Heart left ventricle (tissue), 16 donors: Measurements from ENCODE around the gene C5orf47. TPM values are rescaled to one million over a fixed set of nuclear protein-coding genes. Genes with fewer than 3 reads are reported as not detected.

ENCODE experiments used
- ATAC-seq, 4 donors: fragments of 200-7000 bp; cut with Tn5 transposase; one replicate each; pipeline ENCODE4 v1.9.1; 2020 to 2022; ENCODE audit warnings: moderate library complexity in 4 of 4, mild to moderate bottlenecking in 3 of 4, moderate number of reproducible peaks in 1 of 4
- DNase-seq, 5 donors: peaks; one replicate each; pipeline ENCODE4 v3.0.0-alpha.2; 2020
- H3K27ac ChIP-seq, 12 donors: fragments of 200-600 bp; sonication (generic) in 4 of 12; one replicate each; pipeline versions ENCODE4 v1.5.0 to v1.8.0; 2016 to 2022; ENCODE audit warnings: mild to moderate bottlenecking in 2 of 12
- H3K27me3 ChIP-seq, 9 donors: fragments of 200-600 bp; sonication (generic) in 2 of 9; one replicate each; pipeline versions ENCODE4 v1.5.1 to v1.8.0; 2016 to 2022; ENCODE audit warnings: mild to moderate bottlenecking in 3 of 9
- H3K36me3 ChIP-seq, 9 donors: fragments of 200-600 bp; sonication (generic) in 2 of 9; one replicate each; pipeline versions ENCODE4 v1.5.0 to v1.8.0; 2018 to 2022; ENCODE audit warnings: mild to moderate bottlenecking in 2 of 9
- H3K4me1 ChIP-seq, 12 donors: fragments of 200-600 bp; sonication (generic) in 4 of 12; one replicate each; pipeline versions ENCODE4 v1.5.0 to v1.8.0; 2016 to 2022; ENCODE audit warnings: mild to moderate bottlenecking in 3 of 12
- H3K4me3 ChIP-seq, 12 donors: fragments of 200-600 bp; sonication (generic) in 4 of 12; one replicate each; pipeline versions ENCODE4 v1.5.0 to v1.8.0; 2017 to 2022; ENCODE audit warnings: mild to moderate bottlenecking in 9 of 12, moderate library complexity in 4 of 12
- H3K9me3 ChIP-seq, 12 donors: fragments of 200-600 bp; sonication (generic) in 4 of 12; one replicate each; pipeline versions ENCODE4 v1.5.0 to v1.8.0; 2016 to 2022; ENCODE audit warnings: mild to moderate bottlenecking in 1 of 12
- POLR2A ChIP-seq, 2 donors: fragments of 450-650 bp; IDR thresholded peaks; one replicate each; pipeline ENCODE4 v1.6.1; 2017; ENCODE audit warnings: antibody characterized with exemption in 2 of 2, mild to moderate bottlenecking in 2 of 2, moderate library complexity in 2 of 2
- WGBS, 4 donors: extraction: QIAGEN DNeasy Blood & Tissue Kit in 2 of 4; methylation state at CpG; one replicate each; pipeline versions ENCODE4 v1.1.5 to v1.1.7; 2013 to 2018; 5-methylcytosine and 5-hydroxymethylcytosine counted together
- intact Hi-C, 10 donors: fragments of 100-400 bp; cut with DNase I; formaldehyde crosslinking; loops; one replicate each; pipeline versions ENCODE4 v1.11.1 to v1.14.2; 2022
- long read RNA-seq, 3 donors: library from polyadenylated mRNA; unstranded; transcript quantifications; one replicate each; pipeline ENCODE4 v2.0.0, GENCODE V29; 2020 to 2021
- polyA plus RNA-seq, 2 donors: library from polyadenylated mRNA; stranded (reverse); fragments of 200-250 nt; gene quantifications; one replicate each; pipeline ENCODE4 v1.2.3, GENCODE V29; 2013
- total RNA-seq, 9 donors: library from RNA; depleted of rRNA in 2 of 9; stranded (reverse); fragments of >200 nt in 2 of 9; fragmentation: NEBNext Ultra II Directional in 3 of 9; extraction: Animal tissue kit (Norgen Biotek cat#: 25700) in 3 of 9; gene quantifications; one replicate each; pipeline versions ENCODE4 v1.1.0 to v1.2.4, GENCODE V29; 2016 to 2023
- TF ChIP-seq, protein P1 (sequence below), 12 donors: fragments of 200-600 bp; sonication (generic) in 4 of 12; IDR thresholded peaks; one replicate each; pipeline versions ENCODE4 v1.5.0 to v1.8.0; 2018 to 2022; ENCODE audit warnings: antibody characterized with exemption in 12 of 12, mild to moderate bottlenecking in 5 of 12
- donor health status: ischemic (EF 13 %, LVEDD 7.1; RV severe dilation, severe dysfunction).
- donor health status: healthy with polysubstance abuse.
- donor health status: DM: no; HTN: yes; CAD: no.
- donor health status: DM: no; HTN: no; CAD: no.
- donor health status: ischemic (EF 25% LVEDD 6.9; RV normal size, moderate dysfunction).
- donor health status: ischemic (EF 25% LVEDD 5.7; RV mildly dilated, moderate dysfunction).
- donor health status: healthy.
- donor health status: DM: yes; HTN: yes; CAD: no.
- donor health status: ischemic (EF 35%, LVEDD 5.7; RV mildly dilated, moderate dysfunction).
- donor health status: nonischemic (EF 11% LVEDD 7.7; RV severe dilation, severe dysfunction).
- donor health status: DM: yes; HTN: yes; CAD: no.
- donor health status: PGD.
- donor health status: ischemic (EF 29% LVEDD 5.4; RV normal size, mild dysfunction).
- donor health status: nonischemic (EF 23%, LVEDD 6.1; RV moderate dilation, normal function).

Gene C5orf47, protein sequence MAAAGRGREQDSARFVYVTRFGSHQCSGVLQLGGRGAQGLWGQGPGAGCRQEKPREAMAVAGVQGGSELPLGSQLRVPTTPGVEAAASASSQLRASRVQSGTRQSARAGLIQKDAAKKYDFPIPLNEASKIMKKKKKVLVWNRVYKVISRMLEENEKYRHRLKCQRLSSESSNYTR
- total RNA-seq (under 1 TPM in 2 of 9 donors, not detected in 7; 0.12 to 0.58 TPM), polyA plus RNA-seq (under 1 TPM; 0.15 TPM)
- long read RNA-seq, donor 1: 0 reads
- long read RNA-seq, donor 2: 0 reads
- long read RNA-seq, donor 3: 0 reads

DNA sequence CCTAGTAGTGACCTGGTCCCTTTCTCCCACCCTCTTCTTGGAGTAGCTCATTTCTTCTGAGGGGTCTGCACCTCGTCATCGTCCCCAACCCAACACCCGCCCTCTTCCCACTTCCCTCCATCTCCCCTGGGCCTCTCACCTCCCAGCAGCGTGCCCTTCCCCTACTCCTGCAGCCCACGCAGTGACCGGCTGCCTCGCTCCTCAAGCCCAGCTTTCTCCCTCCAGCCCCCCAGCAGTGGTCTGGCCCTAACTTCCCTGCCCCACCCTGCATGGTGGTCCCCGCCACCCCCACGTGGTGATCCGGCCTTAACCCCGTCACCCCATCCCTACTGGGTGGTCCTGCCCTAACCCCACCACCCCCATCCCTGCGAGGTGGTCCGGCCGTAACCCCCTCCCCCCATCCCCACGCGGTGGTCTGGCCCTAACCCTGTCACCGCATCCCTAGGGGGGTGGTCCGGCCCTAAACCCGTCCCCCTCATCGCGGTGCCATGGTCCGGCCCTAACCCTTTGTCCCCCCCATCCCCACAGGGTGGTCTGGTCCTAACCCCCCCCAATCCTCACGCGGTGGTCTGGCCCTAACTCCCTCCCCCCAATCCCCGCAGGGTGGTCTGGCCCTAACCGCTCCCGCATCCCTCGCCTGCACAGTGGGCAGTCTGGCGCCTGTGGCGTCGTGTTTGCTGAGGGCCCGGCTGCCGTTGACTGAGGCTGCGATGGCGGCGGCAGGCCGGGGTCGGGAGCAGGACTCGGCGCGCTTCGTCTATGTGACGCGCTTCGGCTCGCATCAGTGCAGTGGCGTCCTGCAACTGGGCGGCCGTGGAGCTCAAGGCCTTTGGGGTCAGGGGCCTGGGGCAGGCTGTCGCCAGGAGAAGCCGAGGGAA, at the start of gene C5orf47:
Gene C5orf47, plus strand, starts transcription at position 617 of the 878 bp plus-strand sequence. Its CDS starts 94 bp downstream, at position 711.
- H3K4me1 ChIP-seq: no peaks in the 10 kb centered on the region
- H3K4me3 ChIP-seq: no peak within 1 kb of the TSS
- no peak for DNase-seq
- WGBS, 4 donors: 89 to 95% (median 94%) methylated on average over 29 to 51 of the region's 51 CpGs
- peaks cover 0 to 7% (median 0%) of the 10 kb centered on the region in 9 donors for H3K27me3 ChIP-seq
- ATAC-seq: peak in 1 of 4 donors; percentile 41
- no peaks in the 10 kb centered on the region for H3K36me3 ChIP-seq
- TF ChIP-seq, protein P1, sequence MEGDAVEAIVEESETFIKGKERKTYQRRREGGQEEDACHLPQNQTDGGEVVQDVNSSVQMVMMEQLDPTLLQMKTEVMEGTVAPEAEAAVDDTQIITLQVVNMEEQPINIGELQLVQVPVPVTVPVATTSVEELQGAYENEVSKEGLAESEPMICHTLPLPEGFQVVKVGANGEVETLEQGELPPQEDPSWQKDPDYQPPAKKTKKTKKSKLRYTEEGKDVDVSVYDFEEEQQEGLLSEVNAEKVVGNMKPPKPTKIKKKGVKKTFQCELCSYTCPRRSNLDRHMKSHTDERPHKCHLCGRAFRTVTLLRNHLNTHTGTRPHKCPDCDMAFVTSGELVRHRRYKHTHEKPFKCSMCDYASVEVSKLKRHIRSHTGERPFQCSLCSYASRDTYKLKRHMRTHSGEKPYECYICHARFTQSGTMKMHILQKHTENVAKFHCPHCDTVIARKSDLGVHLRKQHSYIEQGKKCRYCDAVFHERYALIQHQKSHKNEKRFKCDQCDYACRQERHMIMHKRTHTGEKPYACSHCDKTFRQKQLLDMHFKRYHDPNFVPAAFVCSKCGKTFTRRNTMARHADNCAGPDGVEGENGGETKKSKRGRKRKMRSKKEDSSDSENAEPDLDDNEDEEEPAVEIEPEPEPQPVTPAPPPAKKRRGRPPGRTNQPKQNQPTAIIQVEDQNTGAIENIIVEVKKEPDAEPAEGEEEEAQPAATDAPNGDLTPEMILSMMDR (IDR thresholded peaks at IDR 0.05): no peak
- TF ChIP-seq POLR2A (IDR thresholded peaks at IDR 0.05): no peak
- intact Hi-C loops: loop anchor here in 4 of 10 donors (10.0 kb wide), 3 partner anchors 326 to 694 kb away; no protein-coding TSS in a partner anchor
- no peak within 1 kb of the TSS for H3K27ac ChIP-seq
- H3K9me3 ChIP-seq: peaks cover 0 to 5% (median 0%) of the 10 kb centered on the region in 12 donors

DNA sequence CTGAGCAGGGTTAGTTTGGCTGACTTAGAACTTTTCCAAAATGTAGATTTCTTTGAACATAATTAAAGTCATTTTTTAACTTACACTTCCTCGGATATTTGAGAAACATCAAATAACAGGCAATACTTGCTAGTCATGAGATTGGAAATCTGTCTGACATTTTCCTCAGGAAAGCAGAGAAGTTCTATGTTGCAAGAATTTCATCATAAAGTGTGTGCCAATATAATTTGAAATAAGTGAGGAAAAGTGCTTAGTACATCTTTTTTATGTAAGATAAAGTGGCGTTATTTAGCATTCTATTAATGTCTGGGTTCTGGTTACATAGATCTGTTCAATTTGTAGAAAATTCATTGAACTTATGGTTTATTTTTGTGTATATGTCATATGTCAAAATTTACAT, 48.7 kb upstream of the C5orf47 start:
- ATAC-seq: no peak
- no peaks in the 10 kb centered on the region for H3K27me3 ChIP-seq

DNA sequence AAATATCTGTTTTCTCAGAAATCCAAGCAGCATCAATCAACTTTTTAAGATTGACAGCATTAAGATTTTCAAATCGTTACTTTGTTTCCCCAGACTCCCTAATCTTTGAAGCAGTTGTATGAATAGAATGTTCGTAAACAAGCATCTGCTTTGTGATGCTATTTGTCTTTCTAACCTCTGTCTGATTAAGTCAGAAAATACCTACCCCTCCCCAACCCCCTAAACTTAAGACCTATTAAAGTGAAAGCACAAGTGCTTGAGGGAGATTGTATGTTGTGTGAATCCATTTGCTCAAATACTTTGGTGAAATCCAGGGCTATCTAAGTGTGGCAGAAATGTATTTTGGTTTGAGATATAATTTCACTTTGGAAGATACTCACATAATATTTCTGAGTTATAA, 47.9 kb upstream of the C5orf47 start:
- Histone ChIP-seq H3K4me3 (no peak overlapping the region), H3K27me3 (no peaks in the 10 kb centered on the region), H3K4me1 (peaks cover 0 to 62% (median 36%) of the 10 kb centered on the region in 12 donors), H3K9me3 (no peaks in the 10 kb centered on the region), H3K36me3 (peaks cover 0 to 22% (median 13%) of the 10 kb centered on the region in 9 donors), H3K27ac (peak overlapping the region in 5 of 12 donors; percentile 6 to 65 (median 25))
- intact Hi-C loops: loop anchor here in 1 of 10 donors (10.0 kb wide), 1 partner anchor 46 kb away; no protein-coding TSS in a partner anchor
- DNase-seq (no peak), ATAC-seq (no peak)
- TF ChIP-seq, protein P1 (IDR thresholded peaks at IDR 0.05): no peak
- TF ChIP-seq POLR2A (IDR thresholded peaks at IDR 0.05): no peak
- WGBS, 4 donors: 49 to 61% (median 53%) methylated on average over 2 of the region's 2 CpGs

More for the DNA sequence above, 48.7 kb upstream of the C5orf47 start:
- Histone ChIP-seq H3K27ac (peak overlapping the region in 3 of 12 donors; percentile 3 to 19 (median 7)), H3K4me1 (peaks cover 0 to 68% (median 38%) of the 10 kb centered on the region in 12 donors), H3K4me3 (no peak overlapping the region), H3K36me3 (peaks cover 0 to 14% (median 4%) of the 10 kb centered on the region in 9 donors), H3K9me3 (no peaks in the 10 kb centered on the region)
- intact Hi-C loops: loop anchor here in 1 of 10 donors (10.0 kb wide), 1 partner anchor 45 kb away; no protein-coding TSS in a partner anchor
- DNase-seq: no peak
- TF ChIP-seq, protein P1 (IDR thresholded peaks at IDR 0.05): no peak
- TF ChIP-seq POLR2A (IDR thresholded peaks at IDR 0.05): no peak
- WGBS, 4 donors: 58 to 75% (median 67%) methylated on average over 2 of the region's 2 CpGs
